Measurements from ENCODE around the gene MAGI2.

The MAGI2 gene

DNA sequence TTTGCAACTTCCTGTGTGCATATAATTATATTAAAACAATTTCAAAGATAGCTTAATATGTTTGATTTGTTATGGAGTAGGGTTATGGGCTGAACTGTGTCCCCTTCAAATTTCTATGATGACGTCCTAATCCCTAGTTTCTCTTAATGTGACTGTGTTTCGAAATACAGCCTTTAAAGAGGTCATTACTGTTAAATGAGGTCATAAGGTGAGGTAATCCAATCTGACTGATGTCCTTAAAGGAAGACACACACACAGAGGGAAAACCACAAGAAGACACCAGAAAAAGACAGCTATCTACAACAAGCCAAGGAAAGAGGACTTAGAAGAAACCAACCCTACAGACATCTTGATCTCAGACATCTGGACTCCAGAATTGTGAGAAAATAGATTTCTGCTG is 407.4 kb downstream of the MAGI2 start:
- Histone ChIP-seq H3K4me1 (ENCODE audit: control insufficient read depth, low read length) (no peaks in the 10 kb centered on the region), H3K4me3 (ENCODE audit: low read length) (no peak overlapping the region), H3K27ac (ENCODE audit: low read depth, low read length) (no peak overlapping the region), H3K27me3 (ENCODE audit: control insufficient read depth, low read length) (no peaks in the 10 kb centered on the region), H3K36me3 (ENCODE audit: control insufficient read depth, low read length) (no peaks in the 10 kb centered on the region), H3K79me2 (ENCODE audit: control insufficient read depth, low read length) (no peaks in the 10 kb centered on the region), H3K4me2 (ENCODE audit: low read length) (no peak overlapping the region), H4K20me1 (ENCODE audit: control insufficient read depth, insufficient read depth, low read depth, low read length) (no peaks in the 10 kb centered on the region), H3F3A (ENCODE audit: control insufficient read depth, insufficient read depth) (no peaks in the 10 kb centered on the region), H3K9me2 (replicated peaks; ENCODE audit: control insufficient read depth, low read length) (no peaks in the 10 kb centered on the region), H3K9me3 (ENCODE audit: control insufficient read depth, insufficient read depth, low read length) (no peaks in the 10 kb centered on the region)
- TF ChIP-seq, protein P1, sequence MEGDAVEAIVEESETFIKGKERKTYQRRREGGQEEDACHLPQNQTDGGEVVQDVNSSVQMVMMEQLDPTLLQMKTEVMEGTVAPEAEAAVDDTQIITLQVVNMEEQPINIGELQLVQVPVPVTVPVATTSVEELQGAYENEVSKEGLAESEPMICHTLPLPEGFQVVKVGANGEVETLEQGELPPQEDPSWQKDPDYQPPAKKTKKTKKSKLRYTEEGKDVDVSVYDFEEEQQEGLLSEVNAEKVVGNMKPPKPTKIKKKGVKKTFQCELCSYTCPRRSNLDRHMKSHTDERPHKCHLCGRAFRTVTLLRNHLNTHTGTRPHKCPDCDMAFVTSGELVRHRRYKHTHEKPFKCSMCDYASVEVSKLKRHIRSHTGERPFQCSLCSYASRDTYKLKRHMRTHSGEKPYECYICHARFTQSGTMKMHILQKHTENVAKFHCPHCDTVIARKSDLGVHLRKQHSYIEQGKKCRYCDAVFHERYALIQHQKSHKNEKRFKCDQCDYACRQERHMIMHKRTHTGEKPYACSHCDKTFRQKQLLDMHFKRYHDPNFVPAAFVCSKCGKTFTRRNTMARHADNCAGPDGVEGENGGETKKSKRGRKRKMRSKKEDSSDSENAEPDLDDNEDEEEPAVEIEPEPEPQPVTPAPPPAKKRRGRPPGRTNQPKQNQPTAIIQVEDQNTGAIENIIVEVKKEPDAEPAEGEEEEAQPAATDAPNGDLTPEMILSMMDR (IDR thresholded peaks at IDR 0.05; ENCODE audit: low read depth, low read length, poor library complexity, severe bottlenecking): no peak
- no peak for TF ChIP-seq EZH2phosphoT487 (IDR thresholded peaks at IDR 0.05; ENCODE audit: borderline replicate concordance, low read length)

DNA sequence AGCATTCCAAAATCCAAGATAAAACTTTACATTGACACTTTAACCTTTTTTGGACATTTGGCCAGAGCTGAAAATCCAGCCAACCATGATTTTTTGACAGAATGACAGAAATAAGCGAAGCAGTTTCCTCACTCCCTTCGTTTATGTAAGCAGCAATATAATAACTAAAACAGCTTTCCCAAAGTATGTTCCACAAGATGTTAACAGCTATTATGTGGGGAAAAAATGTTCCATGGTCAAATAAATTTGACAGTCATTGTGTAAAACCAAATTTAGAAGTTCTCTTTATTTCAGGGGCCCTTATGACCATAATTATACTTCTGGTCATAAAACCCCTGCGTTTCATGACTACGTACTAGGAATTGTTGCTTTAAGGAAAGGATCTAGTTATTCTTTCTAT is 416.5 kb downstream of the MAGI2 start:
- no peaks in the 10 kb centered on the region for H3K9me3 ChIP-seq (ENCODE audit: control insufficient read depth, insufficient read depth, low read length)
- H3K36me3 ChIP-seq (ENCODE audit: control insufficient read depth, low read length): no peaks in the 10 kb centered on the region
- no peaks in the 10 kb centered on the region for H3K4me1 ChIP-seq (ENCODE audit: control insufficient read depth, low read length)
- H3K9me2 ChIP-seq (replicated peaks; ENCODE audit: control insufficient read depth, low read length): no peaks in the 10 kb centered on the region
- no peak for TF ChIP-seq EZH2phosphoT487 (IDR thresholded peaks at IDR 0.05; ENCODE audit: borderline replicate concordance, low read length)
- TF ChIP-seq, protein P1 (IDR thresholded peaks at IDR 0.05; ENCODE audit: low read depth, low read length, poor library complexity, severe bottlenecking): no peak
- H4K20me1 ChIP-seq (ENCODE audit: control insufficient read depth, insufficient read depth, low read depth, low read length): no peaks in the 10 kb centered on the region
- no peaks in the 10 kb centered on the region for H3K79me2 ChIP-seq (ENCODE audit: control insufficient read depth, low read length)
- no peak overlapping the region for H3K27ac ChIP-seq (ENCODE audit: low read depth, low read length)
- no peaks in the 10 kb centered on the region for H3K27me3 ChIP-seq (ENCODE audit: control insufficient read depth, low read length)
- H3K4me2 ChIP-seq (ENCODE audit: low read length): no peak overlapping the region
- H3F3A ChIP-seq (ENCODE audit: control insufficient read depth, insufficient read depth): no peaks in the 10 kb centered on the region
- H3K4me3 ChIP-seq (ENCODE audit: low read length): no peak overlapping the region

DNA sequence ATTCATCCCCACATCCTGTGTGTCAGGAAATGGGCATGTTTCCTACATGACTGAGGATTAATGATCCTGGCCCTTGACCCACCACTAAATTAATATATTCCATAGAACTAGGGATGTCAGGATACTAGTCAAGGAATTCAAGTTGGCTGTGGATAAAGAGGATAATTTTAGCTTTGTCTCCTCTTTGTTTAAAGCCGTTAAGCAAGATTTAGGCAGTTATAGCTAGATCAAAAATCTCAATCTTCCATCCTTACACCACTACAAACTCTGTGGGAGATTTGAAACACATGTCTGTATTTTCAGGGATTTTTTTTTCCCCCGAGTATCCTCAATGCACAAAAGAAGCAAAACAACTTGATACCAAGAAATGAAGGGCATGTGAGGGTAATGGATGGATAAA is 417.1 kb downstream of the MAGI2 start:
- Histone ChIP-seq H3F3A (ENCODE audit: control insufficient read depth, insufficient read depth) (no peaks in the 10 kb centered on the region), H4K20me1 (ENCODE audit: control insufficient read depth, insufficient read depth, low read depth, low read length) (no peaks in the 10 kb centered on the region), H3K9me2 (replicated peaks; ENCODE audit: control insufficient read depth, low read length) (no peaks in the 10 kb centered on the region), H3K4me1 (ENCODE audit: control insufficient read depth, low read length) (no peaks in the 10 kb centered on the region), H3K79me2 (ENCODE audit: control insufficient read depth, low read length) (no peaks in the 10 kb centered on the region), H3K27ac (ENCODE audit: low read depth, low read length) (no peak overlapping the region), H3K27me3 (ENCODE audit: control insufficient read depth, low read length) (no peaks in the 10 kb centered on the region), H3K4me3 (ENCODE audit: low read length) (no peak overlapping the region), H3K9me3 (ENCODE audit: control insufficient read depth, insufficient read depth, low read length) (no peaks in the 10 kb centered on the region), H3K4me2 (ENCODE audit: low read length) (no peak overlapping the region), H3K36me3 (ENCODE audit: control insufficient read depth, low read length) (no peaks in the 10 kb centered on the region)
- TF ChIP-seq, protein P1 (IDR thresholded peaks at IDR 0.05; ENCODE audit: low read depth, low read length, poor library complexity, severe bottlenecking): no peak
- no peak for TF ChIP-seq EZH2phosphoT487 (IDR thresholded peaks at IDR 0.05; ENCODE audit: borderline replicate concordance, low read length)

DNA sequence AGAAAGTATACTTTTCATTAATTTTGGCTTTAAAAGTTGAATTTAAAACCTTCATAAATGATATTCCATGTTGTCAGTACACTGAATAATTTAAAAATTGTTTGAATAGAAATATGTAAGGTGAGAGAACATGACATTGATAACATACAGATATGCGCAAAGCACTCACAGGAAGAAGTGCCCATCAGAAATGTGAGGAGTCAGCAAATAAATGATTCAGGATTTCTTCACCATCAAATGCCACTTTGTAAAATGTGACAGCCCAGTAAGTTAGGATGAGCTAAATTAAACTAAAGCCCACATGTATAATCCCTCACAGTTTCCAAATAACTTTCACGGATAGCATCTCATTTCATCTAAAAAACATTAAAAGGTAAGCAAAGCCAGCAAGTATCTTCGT is 417.6 kb downstream of the MAGI2 start:
- Histone ChIP-seq H3K79me2 (ENCODE audit: control insufficient read depth, low read length) (no peaks in the 10 kb centered on the region), H3K4me3 (ENCODE audit: low read length) (no peak overlapping the region), H3K4me1 (ENCODE audit: control insufficient read depth, low read length) (no peaks in the 10 kb centered on the region), H3K9me3 (ENCODE audit: control insufficient read depth, insufficient read depth, low read length) (no peaks in the 10 kb centered on the region), H3K27me3 (ENCODE audit: control insufficient read depth, low read length) (no peaks in the 10 kb centered on the region), H3K9me2 (replicated peaks; ENCODE audit: control insufficient read depth, low read length) (no peaks in the 10 kb centered on the region), H3K4me2 (ENCODE audit: low read length) (no peak overlapping the region), H3K27ac (ENCODE audit: low read depth, low read length) (no peak overlapping the region), H4K20me1 (ENCODE audit: control insufficient read depth, insufficient read depth, low read depth, low read length) (no peaks in the 10 kb centered on the region), H3K36me3 (ENCODE audit: control insufficient read depth, low read length) (no peaks in the 10 kb centered on the region), H3F3A (ENCODE audit: control insufficient read depth, insufficient read depth) (no peaks in the 10 kb centered on the region)
- TF ChIP-seq, protein P1 (IDR thresholded peaks at IDR 0.05; ENCODE audit: low read depth, low read length, poor library complexity, severe bottlenecking): no peak
- no peak for TF ChIP-seq EZH2phosphoT487 (IDR thresholded peaks at IDR 0.05; ENCODE audit: borderline replicate concordance, low read length)
